GM19463 (cell line): ENCODE results near the gene IFNK.
A peak's percentile ranks its signal among the peaks of the same experiment; 100 is the strongest.

Source experiments
- ATAC-seq: cut with Tn5 transposase; IDR thresholded peaks from one replicate; pipeline ENCODE4 v1.9.1; 2021; ENCODE audit warnings: mild to moderate bottlenecking, moderate library complexity; ENCODE audit not compliant: unreplicated experiment

Gene IFNK

GRCh38 chr9:27572061-27572460 lies 48.0 kb downstream of the IFNK start:
- no peak for ATAC-seq

- peak; percentile 24 for ATAC-seq
These were observed 48.5 kb downstream of the IFNK start for GRCh38 chr9:27572566-27572917.

- peak; percentile 73 for ATAC-seq
These were observed 49.0 kb downstream of the IFNK start, which contains the start of gene C9orf72 for GRCh38 chr9:27572918-27573633. TSS of gene C9orf72 (minus strand) at chr9:27573481. CDS start at chr9:27567120, 6,361 bp downstream.

GRCh38 chr9:27573634-27574590 lies 49.8 kb downstream of the IFNK start:
- peak; percentile 79 for ATAC-seq
